GM23338 (cell line): ENCODE data around the gene GUCY1A1.

Experiments
- CREB1 ChIP-seq: fragments of 250-450 bp; sonication (Bioruptor Pico); IDR thresholded peaks from 2 replicates; pipeline ENCODE4 v1.5.0; 2020; ENCODE audit warnings: low read depth, mild to moderate bottlenecking, moderate library complexity
- EZH2 ChIP-seq: fragments of 200-600 bp; sonication (generic); IDR thresholded peaks from one replicate; pipeline ENCODE4 v1.8.0; 2017; ENCODE audit warnings: antibody characterized with exemption, mild to moderate bottlenecking, low read depth; ENCODE audit not compliant: unreplicated experiment
- EZH2phosphoT487 ChIP-seq: fragments of 200-600 bp; sonication (generic); IDR thresholded peaks from one replicate; pipeline ENCODE4 v1.8.1; 2018; ENCODE audit warnings: antibody characterized with exemption; ENCODE audit not compliant: unreplicated experiment
- JUNB ChIP-seq: IDR thresholded peaks from one replicate; pipeline ENCODE4 v1.6.1; 2016; ENCODE audit warnings: antibody characterized with exemption; ENCODE audit not compliant: unreplicated experiment
- NANOG ChIP-seq: IDR thresholded peaks from 2 replicates; pipeline ENCODE4 v1.6.1; 2016; ENCODE audit warnings: antibody characterized with exemption, borderline replicate concordance
- POLR2AphosphoS5 ChIP-seq: IDR thresholded peaks from 2 replicates; pipeline ENCODE4 v1.6.1; 2016; ENCODE audit warnings: antibody characterized with exemption, low read depth
- STAT1 ChIP-seq: IDR thresholded peaks from one replicate; pipeline ENCODE4 v1.6.1; 2016; ENCODE audit warnings: antibody characterized with exemption; ENCODE audit not compliant: unreplicated experiment
- ZNF114 ChIP-seq: fragments of 250-450 bp; sonication (Bioruptor Pico); IDR thresholded peaks from 2 replicates; pipeline ENCODE4 v1.5.0; 2020; ENCODE audit warnings: mild to moderate bottlenecking, moderate library complexity
- ZNF331 ChIP-seq: fragments of 250-450 bp; sonication (Bioruptor Pico); IDR thresholded peaks from 2 replicates; pipeline ENCODE4 v1.5.0; 2020; ENCODE audit warnings: low read depth, mild to moderate bottlenecking, moderate library complexity
- TF ChIP-seq, protein P1 (sequence below): IDR thresholded peaks from one replicate; pipeline ENCODE4 v1.6.1; 2018; ENCODE audit warnings: antibody characterized with exemption; ENCODE audit not compliant: unreplicated experiment
- TF ChIP-seq, protein P2 (sequence below), 2 experiments: fragments of 200-600 bp in 1 of 2; sonication (generic) in 1 of 2; conservative IDR thresholded peaks; 2 replicates each; pipeline versions ENCODE4 v1.5.1 to v1.6.1; 2016 to 2017; ENCODE audit warnings: antibody characterized with exemption in 2 of 2, low read depth in 2 of 2, mild to moderate bottlenecking in 2 of 2, moderate library complexity in 1 of 2
- TF ChIP-seq, protein P3 (sequence below): IDR thresholded peaks from 2 replicates; pipeline ENCODE4 v1.6.1; 2016; ENCODE audit warnings: antibody characterized with exemption

DNA sequence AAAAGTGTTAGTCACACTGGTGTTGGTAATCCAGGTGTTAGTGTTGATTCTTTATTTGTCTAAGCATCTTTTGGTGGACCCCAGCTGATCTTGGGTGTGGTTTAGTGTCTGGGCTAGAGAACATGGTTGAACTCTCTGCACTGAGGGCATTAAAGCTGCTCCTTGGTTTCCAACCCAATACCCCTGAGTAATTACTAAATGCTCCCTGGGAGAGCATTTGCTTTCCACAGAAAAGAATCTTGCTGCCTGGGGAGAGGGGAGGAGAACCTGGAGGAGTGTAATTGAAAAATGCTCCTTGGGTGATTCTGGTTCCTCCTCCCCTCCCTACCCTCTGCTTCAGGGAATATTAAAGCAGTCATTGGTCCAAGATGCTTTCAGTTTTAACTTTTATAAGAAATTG lies 95.3 kb downstream of the GUCY1A1 start:
- TF ChIP-seq EZH2, result no peak
- TF ChIP-seq, protein P1, sequence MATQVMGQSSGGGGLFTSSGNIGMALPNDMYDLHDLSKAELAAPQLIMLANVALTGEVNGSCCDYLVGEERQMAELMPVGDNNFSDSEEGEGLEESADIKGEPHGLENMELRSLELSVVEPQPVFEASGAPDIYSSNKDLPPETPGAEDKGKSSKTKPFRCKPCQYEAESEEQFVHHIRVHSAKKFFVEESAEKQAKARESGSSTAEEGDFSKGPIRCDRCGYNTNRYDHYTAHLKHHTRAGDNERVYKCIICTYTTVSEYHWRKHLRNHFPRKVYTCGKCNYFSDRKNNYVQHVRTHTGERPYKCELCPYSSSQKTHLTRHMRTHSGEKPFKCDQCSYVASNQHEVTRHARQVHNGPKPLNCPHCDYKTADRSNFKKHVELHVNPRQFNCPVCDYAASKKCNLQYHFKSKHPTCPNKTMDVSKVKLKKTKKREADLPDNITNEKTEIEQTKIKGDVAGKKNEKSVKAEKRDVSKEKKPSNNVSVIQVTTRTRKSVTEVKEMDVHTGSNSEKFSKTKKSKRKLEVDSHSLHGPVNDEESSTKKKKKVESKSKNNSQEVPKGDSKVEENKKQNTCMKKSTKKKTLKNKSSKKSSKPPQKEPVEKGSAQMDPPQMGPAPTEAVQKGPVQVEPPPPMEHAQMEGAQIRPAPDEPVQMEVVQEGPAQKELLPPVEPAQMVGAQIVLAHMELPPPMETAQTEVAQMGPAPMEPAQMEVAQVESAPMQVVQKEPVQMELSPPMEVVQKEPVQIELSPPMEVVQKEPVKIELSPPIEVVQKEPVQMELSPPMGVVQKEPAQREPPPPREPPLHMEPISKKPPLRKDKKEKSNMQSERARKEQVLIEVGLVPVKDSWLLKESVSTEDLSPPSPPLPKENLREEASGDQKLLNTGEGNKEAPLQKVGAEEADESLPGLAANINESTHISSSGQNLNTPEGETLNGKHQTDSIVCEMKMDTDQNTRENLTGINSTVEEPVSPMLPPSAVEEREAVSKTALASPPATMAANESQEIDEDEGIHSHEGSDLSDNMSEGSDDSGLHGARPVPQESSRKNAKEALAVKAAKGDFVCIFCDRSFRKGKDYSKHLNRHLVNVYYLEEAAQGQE, result no peak
- TF ChIP-seq, protein P2, sequence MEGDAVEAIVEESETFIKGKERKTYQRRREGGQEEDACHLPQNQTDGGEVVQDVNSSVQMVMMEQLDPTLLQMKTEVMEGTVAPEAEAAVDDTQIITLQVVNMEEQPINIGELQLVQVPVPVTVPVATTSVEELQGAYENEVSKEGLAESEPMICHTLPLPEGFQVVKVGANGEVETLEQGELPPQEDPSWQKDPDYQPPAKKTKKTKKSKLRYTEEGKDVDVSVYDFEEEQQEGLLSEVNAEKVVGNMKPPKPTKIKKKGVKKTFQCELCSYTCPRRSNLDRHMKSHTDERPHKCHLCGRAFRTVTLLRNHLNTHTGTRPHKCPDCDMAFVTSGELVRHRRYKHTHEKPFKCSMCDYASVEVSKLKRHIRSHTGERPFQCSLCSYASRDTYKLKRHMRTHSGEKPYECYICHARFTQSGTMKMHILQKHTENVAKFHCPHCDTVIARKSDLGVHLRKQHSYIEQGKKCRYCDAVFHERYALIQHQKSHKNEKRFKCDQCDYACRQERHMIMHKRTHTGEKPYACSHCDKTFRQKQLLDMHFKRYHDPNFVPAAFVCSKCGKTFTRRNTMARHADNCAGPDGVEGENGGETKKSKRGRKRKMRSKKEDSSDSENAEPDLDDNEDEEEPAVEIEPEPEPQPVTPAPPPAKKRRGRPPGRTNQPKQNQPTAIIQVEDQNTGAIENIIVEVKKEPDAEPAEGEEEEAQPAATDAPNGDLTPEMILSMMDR (conservative IDR thresholded peaks at IDR 0.05; ENCODE audit: low read depth in 2 of 2), result no peak
- no peak for TF ChIP-seq POLR2AphosphoS5
- TF ChIP-seq ZNF331 (CRISPR knock-in tag), result no peak
- no peak for TF ChIP-seq NANOG
- TF ChIP-seq CREB1 (CRISPR knock-in tag), result no peak
- no peak for TF ChIP-seq EZH2phosphoT487
- TF ChIP-seq, protein P3, sequence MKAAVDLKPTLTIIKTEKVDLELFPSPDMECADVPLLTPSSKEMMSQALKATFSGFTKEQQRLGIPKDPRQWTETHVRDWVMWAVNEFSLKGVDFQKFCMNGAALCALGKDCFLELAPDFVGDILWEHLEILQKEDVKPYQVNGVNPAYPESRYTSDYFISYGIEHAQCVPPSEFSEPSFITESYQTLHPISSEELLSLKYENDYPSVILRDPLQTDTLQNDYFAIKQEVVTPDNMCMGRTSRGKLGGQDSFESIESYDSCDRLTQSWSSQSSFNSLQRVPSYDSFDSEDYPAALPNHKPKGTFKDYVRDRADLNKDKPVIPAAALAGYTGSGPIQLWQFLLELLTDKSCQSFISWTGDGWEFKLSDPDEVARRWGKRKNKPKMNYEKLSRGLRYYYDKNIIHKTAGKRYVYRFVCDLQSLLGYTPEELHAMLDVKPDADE, result no peak
- TF ChIP-seq JUNB, result no peak
- no peak for TF ChIP-seq ZNF114
- no peak for TF ChIP-seq STAT1
